GM23338 (cell line): ENCODE results near the gene DOCK2. TPM values are rescaled to one million over a fixed set of nuclear protein-coding genes. Genes with fewer than 3 reads are reported as not detected.

Experiments
- ATAC-seq: fragments of 200-7000 bp; cut with Tn5 transposase; 3 replicates; pipeline ENCODE4 v1.9.1; 2020
- DNase-seq: peaks from one replicate; pipeline ENCODE4 v3.0.0-alpha.2; 2015; ENCODE audit warnings: low spot score
- H2AFZ ChIP-seq: fragments of 200-600 bp; sonication (generic); 2 replicates; pipeline ENCODE4 v1.8.0; 2016; ENCODE audit warnings: antibody characterized with exemption, mild to moderate bottlenecking, moderate library complexity
- H3F3A ChIP-seq: fragments of 200-600 bp; sonication (generic); replicated peaks from 2 replicates; pipeline ENCODE4 v1.8.0; 2017; ENCODE audit warnings: antibody characterized with exemption, mixed run types, low read depth
- H3K27ac ChIP-seq: fragments of 200-600 bp; sonication (generic); 2 replicates; pipeline ENCODE4 v1.6.1; 2016; ENCODE audit warnings: low read depth
- H3K27me3 ChIP-seq: fragments of 200-600 bp; sonication (generic); 2 replicates; pipeline ENCODE4 v1.8.0; 2016; ENCODE audit warnings: mild to moderate bottlenecking, mixed run types, moderate library complexity; ENCODE audit not compliant: insufficient read depth
- H3K36me3 ChIP-seq: fragments of 200-600 bp; sonication (generic); 2 replicates; pipeline ENCODE4 v1.8.0; 2016; ENCODE audit warnings: mild to moderate bottlenecking; ENCODE audit not compliant: insufficient read depth
- H3K4me1 ChIP-seq: fragments of 200-600 bp; sonication (generic); 2 replicates; pipeline ENCODE4 v1.8.0; 2016; ENCODE audit warnings: mild to moderate bottlenecking, moderate library complexity; ENCODE audit not compliant: insufficient read depth
- H3K4me2 ChIP-seq: fragments of 200-600 bp; sonication (generic); 2 replicates; pipeline ENCODE4 v1.7.1; 2017; ENCODE audit warnings: mixed run types
- H3K4me3 ChIP-seq: fragments of 200-600 bp; sonication (generic); 2 replicates; pipeline ENCODE4 v1.6.1; 2016; ENCODE audit warnings: mixed run types
- H3K79me2 ChIP-seq: fragments of 200-600 bp; sonication (generic); replicated peaks from 2 replicates; pipeline ENCODE4 v1.8.0; 2017; ENCODE audit warnings: mild to moderate bottlenecking; ENCODE audit not compliant: insufficient read depth
- H3K9me2 ChIP-seq: fragments of 200-600 bp; sonication (generic); 2 replicates; pipeline ENCODE4 v1.8.0; 2017; ENCODE audit not compliant: insufficient read depth
- H4K20me1 ChIP-seq: fragments of 200-600 bp; sonication (generic); replicated peaks from 2 replicates; pipeline ENCODE4 v1.8.0; 2017; ENCODE audit warnings: mild to moderate bottlenecking; ENCODE audit not compliant: insufficient read depth
- H3K27ac Mint-ChIP-seq: 2 replicates; pipeline ENCODE4 v1.8.0; 2020; ENCODE audit warnings: inconsistent platforms, mild to moderate bottlenecking, moderate library complexity, mixed read lengths
- H3K27me3 Mint-ChIP-seq: 3 replicates; pipeline ENCODE4 v1.8.0; 2022; ENCODE audit warnings: low read depth, mild to moderate bottlenecking, moderate library complexity, mixed read lengths, inconsistent platforms; ENCODE audit not compliant: insufficient read depth, poor library complexity
- H3K36me3 Mint-ChIP-seq: 3 replicates; pipeline ENCODE4 v1.8.0; 2021; ENCODE audit warnings: low read depth, mild to moderate bottlenecking, inconsistent platforms, moderate library complexity, mixed read lengths
- H3K4me1 Mint-ChIP-seq: 3 replicates; pipeline ENCODE4 v1.8.0; 2020; ENCODE audit warnings: mild to moderate bottlenecking, inconsistent platforms, mixed read lengths
- H3K4me3 Mint-ChIP-seq: 3 replicates; pipeline ENCODE4 v1.8.0; 2021; ENCODE audit warnings: moderate library complexity, mild to moderate bottlenecking, inconsistent platforms, mixed read lengths
- H3K9me3 Mint-ChIP-seq: 3 replicates; pipeline ENCODE4 v1.8.0; 2020; ENCODE audit warnings: moderate library complexity, mild to moderate bottlenecking, inconsistent platforms, mixed read lengths
- CREB1 ChIP-seq: fragments of 250-450 bp; sonication (Bioruptor Pico); IDR thresholded peaks from 2 replicates; pipeline ENCODE4 v1.5.0; 2020; ENCODE audit warnings: low read depth, mild to moderate bottlenecking, moderate library complexity
- EZH2 ChIP-seq: fragments of 200-600 bp; sonication (generic); IDR thresholded peaks from one replicate; pipeline ENCODE4 v1.8.0; 2017; ENCODE audit warnings: antibody characterized with exemption, mild to moderate bottlenecking, low read depth; ENCODE audit not compliant: unreplicated experiment
- EZH2phosphoT487 ChIP-seq: fragments of 200-600 bp; sonication (generic); IDR thresholded peaks from one replicate; pipeline ENCODE4 v1.8.1; 2018; ENCODE audit warnings: antibody characterized with exemption; ENCODE audit not compliant: unreplicated experiment
- JUNB ChIP-seq: IDR thresholded peaks from one replicate; pipeline ENCODE4 v1.6.1; 2016; ENCODE audit warnings: antibody characterized with exemption; ENCODE audit not compliant: unreplicated experiment
- NANOG ChIP-seq: IDR thresholded peaks from 2 replicates; pipeline ENCODE4 v1.6.1; 2016; ENCODE audit warnings: antibody characterized with exemption, borderline replicate concordance
- REST ChIP-seq: IDR thresholded peaks from one replicate; pipeline ENCODE4 v1.6.1; 2018; ENCODE audit warnings: antibody characterized with exemption; ENCODE audit not compliant: unreplicated experiment
- STAT1 ChIP-seq: IDR thresholded peaks from one replicate; pipeline ENCODE4 v1.6.1; 2016; ENCODE audit warnings: antibody characterized with exemption; ENCODE audit not compliant: unreplicated experiment
- ZNF114 ChIP-seq: fragments of 250-450 bp; sonication (Bioruptor Pico); IDR thresholded peaks from 2 replicates; pipeline ENCODE4 v1.5.0; 2020; ENCODE audit warnings: mild to moderate bottlenecking, moderate library complexity
- ZNF331 ChIP-seq: fragments of 250-450 bp; sonication (Bioruptor Pico); IDR thresholded peaks from 2 replicates; pipeline ENCODE4 v1.5.0; 2020; ENCODE audit warnings: low read depth, mild to moderate bottlenecking, moderate library complexity
- polyA plus RNA-seq: library from polyadenylated mRNA; unstranded; fragments of >200 nt; fragmentation: Nextera tagmentation; extraction: Ambion mirVana; gene quantifications from 2 replicates; pipeline ENCODE4 v1.2.1, GENCODE V29; 2016
- total RNA-seq: library from RNA; depleted of rRNA; stranded (reverse); fragments of >200 nt; shearing (Covaris generic); gene quantifications from 2 replicates; pipeline ENCODE4 v1.2.3, GENCODE V29; 2014
- TF ChIP-seq, protein P1 (sequence below): fragments of 250-450 bp; sonication (Bioruptor Pico); IDR thresholded peaks from 2 replicates; pipeline ENCODE4 v1.5.0; 2020; ENCODE audit warnings: mild to moderate bottlenecking, moderate library complexity
- TF ChIP-seq, protein P2 (sequence below), 2 experiments: fragments of 200-600 bp in 1 of 2; sonication (generic) in 1 of 2; conservative IDR thresholded peaks; 2 replicates each; pipeline versions ENCODE4 v1.5.1 to v1.6.1; 2016 to 2017; ENCODE audit warnings: antibody characterized with exemption in 2 of 2, low read depth in 2 of 2, mild to moderate bottlenecking in 2 of 2, moderate library complexity in 1 of 2

DOCK2 gene
- total and polyA plus RNA-seq, 2 experiments from 2014 or later: 3.7 to 9.4 TPM

DNA sequence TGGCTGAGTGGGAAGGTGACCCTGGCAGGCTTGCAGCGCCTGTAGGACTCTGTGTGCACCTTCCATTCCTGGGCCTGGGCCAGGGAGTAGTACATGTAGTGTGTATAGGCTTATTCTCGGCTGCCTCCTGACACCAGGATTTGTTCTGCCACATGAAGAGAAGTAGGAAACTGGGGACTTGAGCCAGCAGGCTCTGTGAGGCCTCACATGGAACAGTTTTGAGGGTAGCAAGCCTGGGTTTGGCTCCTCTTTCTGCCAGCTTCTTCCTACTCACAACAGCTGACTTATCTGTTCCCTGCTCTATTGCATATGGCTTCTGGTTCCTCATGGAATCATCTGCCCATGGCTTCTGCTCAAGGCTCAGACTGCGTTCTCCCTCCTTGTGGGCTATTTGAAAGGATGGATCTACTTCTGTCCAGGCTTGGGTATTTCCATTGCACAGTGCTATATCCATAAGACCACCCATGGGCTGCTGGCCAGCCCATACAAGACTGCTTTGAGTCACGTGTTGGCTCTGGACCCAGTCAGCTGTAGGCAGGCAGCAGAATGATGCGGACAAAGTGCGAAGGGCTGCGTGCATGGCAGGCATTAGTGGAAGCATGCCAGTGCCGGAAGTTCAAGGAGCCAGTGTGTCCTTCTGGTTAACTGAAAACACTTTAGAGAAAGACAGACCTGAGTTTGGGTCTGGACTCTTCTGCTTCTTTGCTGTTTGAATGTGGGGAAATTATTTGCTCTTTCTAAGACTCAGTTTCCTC, 354.2 kb downstream of the DOCK2 start (continued):
- TF ChIP-seq, protein P1, sequence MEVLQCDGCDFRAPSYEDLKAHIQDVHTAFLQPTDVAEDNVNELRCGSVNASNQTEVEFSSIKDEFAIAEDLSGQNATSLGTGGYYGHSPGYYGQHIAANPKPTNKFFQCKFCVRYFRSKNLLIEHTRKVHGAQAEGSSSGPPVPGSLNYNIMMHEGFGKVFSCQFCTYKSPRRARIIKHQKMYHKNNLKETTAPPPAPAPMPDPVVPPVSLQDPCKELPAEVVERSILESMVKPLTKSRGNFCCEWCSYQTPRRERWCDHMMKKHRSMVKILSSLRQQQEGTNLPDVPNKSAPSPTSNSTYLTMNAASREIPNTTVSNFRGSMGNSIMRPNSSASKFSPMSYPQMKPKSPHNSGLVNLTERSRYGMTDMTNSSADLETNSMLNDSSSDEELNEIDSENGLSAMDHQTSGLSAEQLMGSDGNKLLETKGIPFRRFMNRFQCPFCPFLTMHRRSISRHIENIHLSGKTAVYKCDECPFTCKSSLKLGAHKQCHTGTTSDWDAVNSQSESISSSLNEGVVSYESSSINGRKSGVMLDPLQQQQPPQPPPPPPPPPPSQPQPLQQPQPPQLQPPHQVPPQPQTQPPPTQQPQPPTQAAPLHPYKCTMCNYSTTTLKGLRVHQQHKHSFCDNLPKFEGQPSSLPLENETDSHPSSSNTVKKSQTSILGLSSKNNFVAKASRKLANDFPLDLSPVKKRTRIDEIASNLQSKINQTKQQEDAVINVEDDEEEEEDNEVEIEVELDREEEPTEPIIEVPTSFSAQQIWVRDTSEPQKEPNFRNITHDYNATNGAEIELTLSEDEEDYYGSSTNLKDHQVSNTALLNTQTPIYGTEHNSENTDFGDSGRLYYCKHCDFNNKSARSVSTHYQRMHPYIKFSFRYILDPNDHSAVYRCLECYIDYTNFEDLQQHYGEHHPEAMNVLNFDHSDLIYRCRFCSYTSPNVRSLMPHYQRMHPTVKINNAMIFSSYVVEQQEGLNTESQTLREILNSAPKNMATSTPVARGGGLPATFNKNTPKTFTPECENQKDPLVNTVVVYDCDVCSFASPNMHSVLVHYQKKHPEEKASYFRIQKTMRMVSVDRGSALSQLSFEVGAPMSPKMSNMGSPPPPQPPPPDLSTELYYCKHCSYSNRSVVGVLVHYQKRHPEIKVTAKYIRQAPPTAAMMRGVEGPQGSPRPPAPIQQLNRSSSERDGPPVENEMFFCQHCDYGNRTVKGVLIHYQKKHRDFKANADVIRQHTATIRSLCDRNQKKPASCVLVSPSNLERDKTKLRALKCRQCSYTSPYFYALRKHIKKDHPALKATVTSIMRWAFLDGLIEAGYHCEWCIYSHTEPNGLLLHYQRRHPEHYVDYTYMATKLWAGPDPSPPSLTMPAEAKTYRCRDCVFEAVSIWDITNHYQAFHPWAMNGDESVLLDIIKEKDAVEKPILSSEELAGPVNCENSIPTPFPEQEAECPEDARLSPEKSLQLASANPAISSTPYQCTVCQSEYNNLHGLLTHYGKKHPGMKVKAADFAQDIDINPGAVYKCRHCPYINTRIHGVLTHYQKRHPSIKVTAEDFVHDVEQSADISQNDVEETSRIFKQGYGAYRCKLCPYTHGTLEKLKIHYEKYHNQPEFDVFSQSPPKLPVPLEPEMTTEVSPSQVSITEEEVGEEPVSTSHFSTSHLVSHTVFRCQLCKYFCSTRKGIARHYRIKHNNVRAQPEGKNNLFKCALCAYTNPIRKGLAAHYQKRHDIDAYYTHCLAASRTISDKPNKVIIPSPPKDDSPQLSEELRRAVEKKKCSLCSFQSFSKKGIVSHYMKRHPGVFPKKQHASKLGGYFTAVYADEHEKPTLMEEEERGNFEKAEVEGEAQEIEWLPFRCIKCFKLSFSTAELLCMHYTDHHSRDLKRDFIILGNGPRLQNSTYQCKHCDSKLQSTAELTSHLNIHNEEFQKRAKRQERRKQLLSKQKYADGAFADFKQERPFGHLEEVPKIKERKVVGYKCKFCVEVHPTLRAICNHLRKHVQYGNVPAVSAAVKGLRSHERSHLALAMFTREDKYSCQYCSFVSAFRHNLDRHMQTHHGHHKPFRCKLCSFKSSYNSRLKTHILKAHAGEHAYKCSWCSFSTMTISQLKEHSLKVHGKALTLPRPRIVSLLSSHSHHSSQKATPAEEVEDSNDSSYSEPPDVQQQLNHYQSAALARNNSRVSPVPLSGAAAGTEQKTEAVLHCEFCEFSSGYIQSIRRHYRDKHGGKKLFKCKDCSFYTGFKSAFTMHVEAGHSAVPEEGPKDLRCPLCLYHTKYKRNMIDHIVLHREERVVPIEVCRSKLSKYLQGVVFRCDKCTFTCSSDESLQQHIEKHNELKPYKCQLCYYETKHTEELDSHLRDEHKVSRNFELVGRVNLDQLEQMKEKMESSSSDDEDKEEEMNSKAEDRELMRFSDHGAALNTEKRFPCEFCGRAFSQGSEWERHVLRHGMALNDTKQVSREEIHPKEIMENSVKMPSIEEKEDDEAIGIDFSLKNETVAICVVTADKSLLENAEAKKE: no peak
- TF ChIP-seq EZH2phosphoT487: no peak
- TF ChIP-seq, protein P2, sequence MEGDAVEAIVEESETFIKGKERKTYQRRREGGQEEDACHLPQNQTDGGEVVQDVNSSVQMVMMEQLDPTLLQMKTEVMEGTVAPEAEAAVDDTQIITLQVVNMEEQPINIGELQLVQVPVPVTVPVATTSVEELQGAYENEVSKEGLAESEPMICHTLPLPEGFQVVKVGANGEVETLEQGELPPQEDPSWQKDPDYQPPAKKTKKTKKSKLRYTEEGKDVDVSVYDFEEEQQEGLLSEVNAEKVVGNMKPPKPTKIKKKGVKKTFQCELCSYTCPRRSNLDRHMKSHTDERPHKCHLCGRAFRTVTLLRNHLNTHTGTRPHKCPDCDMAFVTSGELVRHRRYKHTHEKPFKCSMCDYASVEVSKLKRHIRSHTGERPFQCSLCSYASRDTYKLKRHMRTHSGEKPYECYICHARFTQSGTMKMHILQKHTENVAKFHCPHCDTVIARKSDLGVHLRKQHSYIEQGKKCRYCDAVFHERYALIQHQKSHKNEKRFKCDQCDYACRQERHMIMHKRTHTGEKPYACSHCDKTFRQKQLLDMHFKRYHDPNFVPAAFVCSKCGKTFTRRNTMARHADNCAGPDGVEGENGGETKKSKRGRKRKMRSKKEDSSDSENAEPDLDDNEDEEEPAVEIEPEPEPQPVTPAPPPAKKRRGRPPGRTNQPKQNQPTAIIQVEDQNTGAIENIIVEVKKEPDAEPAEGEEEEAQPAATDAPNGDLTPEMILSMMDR (conservative IDR thresholded peaks at IDR 0.05; ENCODE audit: low read depth in 2 of 2): no peak

GRCh38 chr5:169992789-169993484, 355.9 kb downstream of the DOCK2 start:
- Histone ChIP-seq H3K4me3 (no peak overlapping the region), H3F3A (no peaks in the 10 kb centered on the region), H3K9me2 (0 out of 2 replicates have a peak, but pooled peaks cover 3% of the 10 kb centered on the region), H3K36me3 (no peaks in the 10 kb centered on the region), H4K20me1 (no peaks in the 10 kb centered on the region), H3K79me2 (no peaks in the 10 kb centered on the region), H3K4me1 (no peaks in the 10 kb centered on the region), H3K4me2 (no peak overlapping the region), H2AFZ (no peak overlapping the region), H3K27ac (no peak overlapping the region), H3K27me3 (no peaks in the 10 kb centered on the region)
- Mint-ChIP-seq H3K4me1 (peaks cover 4% of the 10 kb centered on the region), H3K9me3 (no peaks in the 10 kb centered on the region), H3K27me3 (peaks cover 7% of the 10 kb centered on the region), H3K36me3 (no peaks in the 10 kb centered on the region), H3K27ac (no peak overlapping the region), H3K4me3 (no peak overlapping the region)
- DNase-seq: no peak
- ATAC-seq: no peak
- TF ChIP-seq ZNF331 (CRISPR knock-in tag) (no peak), STAT1 (no peak), EZH2 (no peak), JUNB (no peak), CREB1 (CRISPR knock-in tag) (no peak), EZH2phosphoT487 (no peak), ZNF114 (no peak), NANOG (no peak), REST (no peak)
